ENCODE data around the gene ITPR3. TPM values are rescaled to one million over a fixed set of nuclear protein-coding genes. Genes with fewer than 3 reads are reported as not detected.

ITPR3 gene
- total and polyA plus RNA-seq, 2 of the 13 experiments (the other 11 are each of a cell fraction or from before 2014, with no cell fraction given): 3.8 to 21.4 TPM

DNA sequence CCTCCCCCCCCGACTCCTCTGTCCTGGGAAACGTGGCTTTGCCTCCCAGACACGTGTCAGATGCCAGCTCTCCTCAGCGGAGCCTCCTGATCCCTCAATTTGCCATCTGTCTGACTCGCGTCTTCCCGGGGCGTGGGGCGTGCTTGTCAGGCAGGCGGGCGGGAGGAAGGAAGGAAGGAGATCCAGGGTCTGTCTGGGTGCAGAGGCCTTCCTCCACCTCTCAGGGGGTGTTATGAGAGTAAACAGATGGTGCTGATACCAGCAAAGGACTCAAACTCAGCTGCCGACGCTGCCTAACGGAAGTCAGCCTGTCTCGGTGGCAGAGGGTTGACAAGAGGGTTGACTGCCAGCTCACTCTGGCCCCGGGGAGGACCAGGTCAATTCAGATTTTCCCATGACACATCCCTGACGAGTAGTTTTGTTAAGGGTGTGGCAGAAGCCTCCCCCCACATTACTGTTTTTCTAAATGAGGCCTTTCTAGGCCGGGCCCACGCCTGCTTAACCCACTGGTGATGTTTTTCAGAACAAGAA lies 73.3 kb downstream of the ITPR3 start:
- POLR2A ChIA-PET: interaction anchor here (0.8 to 2.8 kb wide), 3 partner anchors 10 to 104 kb away, joined by 3 to 11 read pairs (median 9); partner anchors contain the start of gene UQCC2
- TF ChIP-seq POLR2AphosphoS5 (IDR thresholded peaks at IDR 0.05; ENCODE audit: low read depth, low read length) (no peak), RBM22 (optimal IDR thresholded peaks at IDR 0.05; ENCODE audit: low read length) (no peak), GATAD2A (CRISPR knock-in tag; IDR thresholded peaks at IDR 0.05) (no peak), ZFX (CRISPR knock-in tag; IDR thresholded peaks at IDR 0.05; ENCODE audit: low read depth) (no peak), SUZ12 (IDR thresholded peaks at IDR 0.05; ENCODE audit: low read depth, low read length) (no peak), KLF9 (CRISPR knock-in tag; IDR thresholded peaks at IDR 0.05; ENCODE audit: low read depth) (no peak), TBP (CRISPR knock-in tag; IDR thresholded peaks at IDR 0.05) (no peak), NFRKB (IDR thresholded peaks at IDR 0.05) (no peak), AFF4 (CRISPR knock-in tag; IDR thresholded peaks at IDR 0.05) (no peak), MZF1 (CRISPR knock-in tag; IDR thresholded peaks at IDR 0.05; ENCODE audit: borderline replicate concordance) (no peak), ZNF609 (CRISPR knock-in tag; IDR thresholded peaks at IDR 0.05; ENCODE audit: borderline replicate concordance) (no peak), ZMAT3 (CRISPR knock-in tag; conservative IDR thresholded peaks at IDR 0.05) (no peak), MATR3 (CRISPR knock-in tag; IDR thresholded peaks at IDR 0.05) (no peak), ZBTB38 (CRISPR knock-in tag; IDR thresholded peaks at IDR 0.05) (no peak), FOSL2 (CRISPR knock-in tag; IDR thresholded peaks at IDR 0.05) (no peak), RFX1 (IDR thresholded peaks at IDR 0.05) (no peak), NR0B2 (CRISPR knock-in tag; IDR thresholded peaks at IDR 0.05) (no peak), ZNF644 (CRISPR knock-in tag; IDR thresholded peaks at IDR 0.05; ENCODE audit: low read depth) (no peak)
- peaks cover 36 to 69% of the 10 kb centered on the region in 2 experiments for H3K36me3 ChIP-seq (replicated peaks in 1 of 2; ENCODE audit: control insufficient read depth in 1 of 2, insufficient read depth in 2 of 2, low read length in 2 of 2)

More for the DNA sequence above, 73.3 kb downstream of the ITPR3 start:
- in situ Hi-C loops (cut with HindIII; ENCODE audit: extremely low pct_ligation_motif_present, low pct_unique_long_range_greater_than_20kb) (no loop called here), intact Hi-C loops (cut with micrococcal nuclease; ENCODE audit: unreplicated experiment) (no loop called here)
- Histone ChIP-seq H2AFZ (ENCODE audit: low read length) (no peak overlapping the region), H3K4me3 (replicated peaks in 1 of 3; ENCODE audit: insufficient read depth in 1 of 3, low read depth in 2 of 3, low read length in 3 of 3) (no peak overlapping the region), H4K20me1 (ENCODE audit: insufficient read depth, low read length) (no peaks in the 10 kb centered on the region; the same call in 1 of the 2 replicates), H3K9ac (ENCODE audit: insufficient read depth, low read depth, low read length) (no peak overlapping the region), H3K27me3 (ENCODE audit: control insufficient read depth in 1 of 2, insufficient read depth in 2 of 2, low read length in 2 of 2) (no peaks in the 10 kb centered on the region), H3K9me3 (ENCODE audit: low read length) (no peaks in the 10 kb centered on the region), H3K4me2 (ENCODE audit: low read depth, low read length) (no peak overlapping the region), H3K4me1 (ENCODE audit: insufficient read depth, low read length) (no peaks in the 10 kb centered on the region), H3K27ac (ENCODE audit: extremely low read length, insufficient read depth, low read length) (no peak overlapping the region), H3K79me2 (ENCODE audit: insufficient read depth, low read length) (no peaks in the 10 kb centered on the region)
- ATAC-seq (no peak), FAIRE-seq (no peak), DNase-seq (ENCODE audit: low spot score) (no peak)
- BruUV-seq (replicated peaks): no TSS peak
- 92% methylated on average over 19 of the region's 19 CpGs for WGBS (ENCODE audit: low lambda C conversion rate)
- CTCF ChIA-PET (ENCODE audit: low intra/inter-chr PET ratio, low total read pairs): no interaction called here

Data from HepG2 (cell line).